Embryonic facial prominence (tissue), 1 donor: ENCODE measurements around the gene PRR36.
"Not testable (repeated sequence)": the region's sequence is repeated elsewhere in the genome, so short reads cannot be mapped to it uniquely, and the experiment has no call there.

Source experiments
- DNase-seq: peaks from one replicate; pipeline ENCODE4 v3.0.0-alpha.2; 2016; ENCODE audit errors: extremely low spot score

PRR36 gene

DNA sequence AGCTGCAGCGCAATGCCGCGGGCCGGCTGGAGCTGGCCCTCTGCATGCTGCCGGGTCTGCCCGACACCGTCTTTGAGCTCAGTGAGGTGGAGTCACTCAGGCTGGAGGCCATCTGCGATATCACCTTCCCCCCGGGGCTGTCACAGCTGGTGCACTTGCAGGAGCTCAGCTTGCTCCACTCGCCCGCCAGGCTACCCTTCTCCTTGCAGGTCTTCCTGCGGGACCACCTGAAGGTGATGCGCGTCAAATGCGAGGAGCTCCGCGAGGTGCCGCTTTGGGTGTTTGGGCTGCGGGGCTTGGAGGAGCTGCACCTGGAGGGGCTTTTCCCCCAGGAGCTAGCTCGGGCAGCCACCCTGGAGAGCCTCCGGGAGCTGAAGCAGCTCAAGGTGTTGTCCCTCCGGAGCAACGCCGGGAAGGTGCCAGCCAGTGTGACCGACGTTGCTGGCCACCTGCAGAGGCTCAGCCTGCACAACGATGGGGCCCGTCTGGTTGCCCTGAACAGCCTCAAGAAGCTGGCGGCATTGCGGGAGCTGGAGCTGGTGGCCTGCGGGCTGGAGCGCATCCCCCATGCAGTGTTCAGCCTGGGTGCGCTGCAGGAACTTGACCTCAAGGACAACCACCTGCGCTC, 25.7 kb upstream of the PRR36 start:
- DNase-seq: no peak

DNA sequence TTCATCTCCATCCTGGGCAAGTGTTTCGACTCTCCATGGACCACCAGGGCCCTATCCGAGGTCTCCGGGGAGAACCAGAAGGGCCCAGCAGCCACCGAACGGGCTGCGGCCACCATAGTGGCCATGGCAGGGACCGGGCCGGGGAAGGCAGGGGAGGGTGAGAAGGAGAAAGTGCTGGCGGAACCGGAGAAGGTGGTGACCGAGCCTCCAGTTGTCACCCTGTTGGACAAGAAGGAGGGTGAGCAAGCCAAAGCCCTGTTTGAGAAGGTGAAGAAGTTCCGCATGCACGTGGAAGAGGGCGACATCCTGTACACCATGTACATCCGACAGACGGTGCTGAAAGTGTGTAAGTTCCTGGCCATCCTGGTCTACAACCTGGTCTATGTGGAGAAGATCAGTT, 24.8 kb upstream of the PRR36 start:
- no peak for DNase-seq

- DNase-seq: no peak
These were observed 23.1 kb upstream of the PRR36 start for GRCh38 chr19:7897292-7897691.

DNA sequence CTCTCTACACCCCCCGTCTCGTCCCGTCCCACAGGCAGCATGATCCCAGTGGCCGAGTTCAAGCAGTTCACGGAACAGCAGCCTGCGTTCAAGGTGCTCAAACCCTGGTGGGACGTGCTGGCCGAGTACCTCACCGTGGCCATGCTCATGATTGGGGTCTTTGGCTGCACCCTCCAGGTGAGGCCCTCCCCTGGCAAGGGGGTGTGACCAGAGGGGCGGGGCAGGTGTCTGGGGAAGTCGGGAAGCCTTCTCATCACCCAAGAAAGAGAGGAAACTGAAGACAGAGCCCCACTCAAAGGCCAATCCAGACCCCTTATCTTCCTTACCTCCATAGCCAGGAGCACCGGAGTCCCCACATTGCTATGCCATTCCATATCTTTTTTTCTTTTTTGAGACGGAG, 21.4 kb upstream of the PRR36 start:
- DNase-seq: no peak

- no peak for DNase-seq
These were observed 20.6 kb upstream of the PRR36 start for GRCh38 chr19:7894612-7895309.

GRCh38 chr19:7893362-7894101, 19.3 kb upstream of the PRR36 start:
- DNase-seq: not testable (repeated sequence)

DNA sequence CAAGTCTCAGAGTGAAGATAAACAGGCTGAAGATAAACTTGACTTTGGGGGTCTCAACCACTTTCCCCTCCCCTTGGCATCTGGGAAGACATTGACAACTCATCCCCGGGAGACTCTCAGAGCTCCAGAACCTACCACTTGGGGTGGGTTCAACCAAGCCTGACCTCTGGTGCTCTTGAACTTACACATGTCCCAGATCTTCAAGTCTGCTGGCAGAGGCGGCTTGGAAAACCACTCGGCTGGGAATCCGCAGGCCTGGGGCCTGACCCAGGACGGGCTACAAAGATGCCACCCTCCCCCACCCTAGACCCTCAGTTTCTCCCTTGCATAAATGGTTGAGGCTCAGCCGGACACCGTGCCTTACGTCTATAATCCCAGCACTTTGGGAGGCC, 14.6 kb upstream of the PRR36 start:
- no peak for DNase-seq

DNA sequence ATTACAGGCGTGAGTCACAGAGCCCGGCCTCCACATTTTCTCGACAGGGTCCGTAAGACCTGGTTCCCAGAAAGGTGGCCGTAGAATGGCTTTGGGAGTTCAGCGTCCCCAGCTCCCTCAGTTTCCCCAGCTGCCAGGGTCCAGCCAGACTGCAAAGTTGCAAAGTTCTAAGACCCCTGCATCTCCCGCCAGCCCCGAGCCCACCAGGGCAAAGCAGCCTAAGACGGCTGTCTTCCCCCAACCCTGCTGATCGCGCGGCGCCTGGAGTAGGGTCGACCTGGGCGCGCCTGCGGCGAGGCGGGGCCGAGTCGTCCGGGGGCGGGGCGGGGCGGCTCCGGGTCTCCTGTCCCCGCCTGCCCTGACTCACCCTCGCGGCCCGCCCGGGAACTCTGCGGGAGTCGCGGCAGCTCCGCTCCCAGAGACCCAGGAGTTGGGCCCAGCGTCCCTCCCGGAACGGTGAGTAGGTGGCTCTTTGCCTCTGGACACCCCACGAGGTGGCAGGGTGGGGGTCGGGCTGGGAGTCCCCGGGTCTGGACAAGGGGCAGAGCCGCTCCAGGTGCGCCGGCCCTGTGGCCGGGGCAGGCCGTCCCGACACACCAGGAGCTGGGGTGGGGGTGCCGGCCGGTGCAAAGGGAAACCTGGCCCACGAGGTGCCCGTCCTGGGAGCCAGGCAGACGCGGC, 14.1 kb upstream of the PRR36 start, which contains the start of gene LRRC8E:
LRRC8E (plus strand) TSS at position 366 of the 681 bp plus-strand sequence. CDS start 7,094 bp downstream, outside the sequence.
- no peak for DNase-seq

DNA sequence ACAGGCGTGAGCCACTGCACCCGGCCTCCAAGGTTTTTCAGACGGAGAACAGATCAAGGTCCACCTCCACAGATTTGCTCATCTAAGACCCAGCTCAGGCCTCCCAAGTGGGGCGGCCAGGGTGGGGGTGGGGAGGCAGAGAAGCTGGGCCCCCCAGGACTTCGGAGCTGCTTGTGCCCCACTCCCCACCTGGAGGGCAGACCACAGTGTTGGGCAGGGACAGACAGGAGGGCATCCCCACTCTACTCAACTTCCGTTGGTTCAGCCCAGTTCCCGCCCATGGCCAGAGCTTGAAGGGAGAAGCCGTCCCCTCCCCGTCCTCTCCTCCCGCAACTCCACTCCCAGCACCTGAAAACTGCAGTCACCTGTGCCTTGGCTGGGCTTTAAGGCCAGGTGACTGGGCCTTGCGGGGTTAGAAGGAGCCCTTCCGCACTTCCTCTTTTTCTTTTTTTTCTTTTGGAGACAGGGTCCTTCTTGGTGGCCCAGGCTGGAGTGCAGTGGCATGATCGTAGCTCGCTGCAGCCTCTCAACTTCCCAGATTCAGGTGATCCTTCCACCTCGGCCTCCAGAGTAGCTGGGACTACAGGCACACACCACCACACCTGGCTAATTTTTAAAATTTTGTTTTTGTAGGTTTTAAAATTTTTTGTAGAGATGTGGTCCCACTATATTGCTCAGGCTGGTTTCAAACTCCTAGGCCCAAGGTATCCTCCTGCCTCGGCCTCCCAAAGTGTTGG, 13.4 kb upstream of the PRR36 start:
- no peak for DNase-seq

DNA sequence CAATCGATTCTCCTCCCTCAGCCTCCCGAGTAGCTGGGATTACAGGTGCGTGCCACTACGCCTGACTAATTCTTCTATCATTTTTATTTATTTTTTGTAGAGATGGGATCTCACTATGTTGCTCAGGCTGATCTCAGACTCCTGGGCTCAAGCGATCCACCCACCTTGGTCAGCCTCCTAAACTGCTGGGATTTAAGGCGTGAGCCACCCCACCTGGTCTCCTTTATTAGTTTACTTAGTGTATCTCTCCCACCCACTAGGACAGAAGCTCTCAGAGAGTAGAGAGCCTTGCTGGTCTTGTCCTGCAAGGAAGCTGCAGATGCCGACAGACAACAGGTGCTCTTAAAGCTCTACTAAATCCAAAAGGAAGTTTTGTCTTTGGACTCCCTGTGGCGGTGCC, 11.6 kb upstream of the PRR36 start:
- DNase-seq: no peak

- no peak for DNase-seq
These were observed 9.8 kb upstream of the PRR36 start for GRCh38 chr19:7883796-7884570.

- no peak for DNase-seq
These were observed 8.9 kb upstream of the PRR36 start for GRCh38 chr19:7883105-7883504.

DNA sequence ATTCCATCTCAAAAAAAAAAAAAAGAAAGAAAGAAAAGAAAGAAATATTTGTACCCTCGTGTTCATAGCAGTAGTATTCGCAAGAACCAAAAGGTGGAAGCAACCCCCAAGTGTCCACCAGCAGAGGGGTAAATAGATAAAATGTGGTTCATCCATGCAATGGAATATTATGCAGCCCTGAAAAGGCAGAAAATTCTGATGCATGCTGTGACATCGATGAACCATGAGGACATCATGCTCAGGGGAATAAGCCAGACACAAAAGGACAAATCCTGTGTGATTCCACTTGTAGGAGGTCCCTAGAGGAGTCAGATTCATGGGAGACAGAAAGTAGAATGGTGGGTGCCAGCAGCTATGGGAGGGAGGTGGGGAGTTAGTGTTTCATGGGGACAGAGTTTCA, 7.7 kb upstream of the PRR36 start:
- no peak for DNase-seq

DNA sequence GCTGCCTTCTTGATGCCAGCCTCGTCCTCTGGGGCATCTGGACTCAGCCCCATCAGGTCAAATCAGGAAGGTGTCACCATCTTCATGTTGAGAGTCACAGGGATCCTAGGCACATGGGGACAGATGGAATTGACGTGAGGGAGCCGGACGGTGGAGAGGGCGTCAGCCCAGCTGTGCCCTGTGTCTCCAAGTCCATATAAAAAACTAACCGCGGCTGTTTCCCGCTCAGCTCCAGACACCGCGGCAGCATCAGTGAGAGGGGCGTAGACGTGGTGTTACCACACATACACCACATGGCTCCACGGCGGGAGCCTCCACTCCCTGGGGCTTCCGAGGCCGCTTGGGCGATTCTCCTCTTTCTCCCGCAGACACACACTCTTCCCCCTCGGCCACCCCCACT, 5.6 kb upstream of the PRR36 start:
- no peak for DNase-seq

DNA sequence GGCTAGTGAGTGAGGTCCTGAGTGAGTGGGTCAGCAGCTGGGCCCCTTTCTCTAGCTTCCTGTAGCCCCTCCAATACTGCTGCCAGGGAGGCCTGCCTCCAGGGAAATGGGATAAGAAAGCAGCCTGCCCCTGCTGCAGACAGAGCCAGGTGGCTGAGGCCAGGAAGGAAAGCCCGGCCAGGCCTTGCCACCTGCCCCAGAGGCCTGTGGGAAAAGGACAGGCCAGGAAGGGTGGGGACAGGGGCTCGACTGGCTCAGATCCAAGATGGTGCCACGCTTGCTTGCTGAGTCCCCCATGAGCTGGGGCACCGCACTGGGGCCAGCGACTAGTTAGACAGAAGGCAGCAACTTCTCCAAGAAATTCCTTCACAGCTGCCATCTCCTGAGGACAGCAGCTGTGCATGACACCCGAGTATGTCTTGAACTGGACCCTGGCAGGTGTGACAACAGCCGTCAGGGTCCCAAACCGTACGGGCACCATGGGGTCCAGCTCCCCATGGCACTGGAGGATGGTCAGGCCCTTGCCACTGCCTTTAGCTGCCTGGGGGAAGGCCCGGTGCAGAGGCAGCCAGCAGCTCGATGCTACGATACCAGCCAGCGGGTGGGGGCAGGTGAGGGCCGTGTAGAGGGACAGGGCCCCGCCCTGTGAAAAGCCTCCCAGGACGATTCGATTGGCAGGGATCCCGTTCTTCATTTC, 5.1 kb upstream of the PRR36 start:
- no peak for DNase-seq

- DNase-seq: no peak
These were observed 3.2 kb upstream of the PRR36 start for GRCh38 chr19:7877249-7877836.

- no peak for DNase-seq
These were observed 695 bp upstream of the PRR36 start for GRCh38 chr19:7874897-7875273.

- DNase-seq: no peak
These were observed 700 bp downstream of the PRR36 start for GRCh38 chr19:7873304-7874075.
